Loucy (cell line): ENCODE results near the gene IGFBP1.

Experiments
- CTCF ChIP-seq: fragments of 200-600 bp; sonication (generic); conservative IDR thresholded peaks from 2 replicates; pipeline ENCODE4 v1.5.1; 2014; ENCODE audit warnings: mild to moderate bottlenecking, antibody characterized with exemption, low read length
- EZH2phosphoT487 ChIP-seq: fragments of 200-600 bp; IDR thresholded peaks from 2 replicates; pipeline ENCODE4 v1.6.1; 2018; ENCODE audit warnings: antibody characterized with exemption, mild to moderate bottlenecking, moderate library complexity, borderline replicate concordance

- no peak for TF ChIP-seq CTCF
- no peak for TF ChIP-seq EZH2phosphoT487
Measured at GRCh38 chr7:45886931-45887667, 1.2 kb upstream of the IGFBP1 start.
